ENCODE data around the gene ZNF81. TPM values are rescaled to one million over a fixed set of nuclear protein-coding genes. Genes with fewer than 3 reads are reported as not detected.

Gene ZNF81
- total and polyA plus RNA-seq, 2 of the 4 experiments (the other 2 are of a cell fraction), result 2.1 to 4.5 TPM

DNA sequence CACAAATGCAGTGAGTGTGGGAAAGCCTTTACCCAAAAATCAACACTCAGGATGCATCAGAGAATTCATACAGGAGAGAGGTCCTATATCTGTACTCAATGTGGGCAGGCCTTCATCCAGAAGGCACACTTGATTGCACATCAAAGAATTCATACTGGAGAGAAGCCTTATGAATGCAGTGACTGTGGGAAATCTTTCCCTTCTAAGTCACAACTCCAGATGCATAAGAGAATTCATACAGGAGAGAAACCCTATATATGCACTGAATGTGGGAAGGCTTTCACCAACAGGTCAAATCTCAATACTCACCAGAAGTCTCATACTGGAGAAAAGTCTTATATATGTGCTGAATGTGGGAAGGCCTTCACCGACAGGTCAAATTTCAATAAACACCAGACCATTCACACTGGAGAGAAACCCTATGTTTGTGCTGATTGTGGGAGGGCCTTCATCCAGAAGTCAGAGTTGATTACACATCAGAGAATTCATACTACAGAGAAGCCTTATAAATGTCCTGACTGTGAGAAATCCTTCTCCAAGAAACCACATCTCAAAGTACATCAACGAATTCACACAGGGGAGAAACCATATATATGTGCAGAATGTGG lies 79.3 kb downstream of the ZNF81 start:
- intact Hi-C loops (cut with micrococcal nuclease), result no loop called here
- WGBS, 2 experiments (ENCODE audit: extremely low coverage in 2 of 2, insufficient read length in 1 of 2), result no CpG with 5 or more reads among the region's 2 CpGs
- BruUV-seq (replicated peaks), result no TSS peak
- no peak overlapping the region for H3K4me2 ChIP-seq (ENCODE audit: low read depth, low read length)
- ATAC-seq (ENCODE audit: low read depth) (no peak), DNase-seq (no peak)
- H4K20me1 ChIP-seq (ENCODE audit: insufficient read depth, low read length), result no peaks in the 10 kb centered on the region
- POLR2A ChIA-PET (ENCODE audit: unreplicated experiment), result no interaction called here
- no peak overlapping the region for H3K18ac ChIP-seq (ENCODE audit: low read depth, low read length)
- no peak overlapping the region for H3K4me3 ChIP-seq (ENCODE audit: insufficient read depth, low read depth, low read length)
- no peaks in the 10 kb centered on the region for H3K9me1 ChIP-seq (ENCODE audit: insufficient read depth, low read length)
- no peak overlapping the region for H2BK20ac ChIP-seq (ENCODE audit: low read depth, low read length)
- H3K79me1 ChIP-seq (ENCODE audit: low read depth in 1 of 2, low read length in 2 of 2), result no peaks in the 10 kb centered on the region
- TF ChIP-seq, protein P1, sequence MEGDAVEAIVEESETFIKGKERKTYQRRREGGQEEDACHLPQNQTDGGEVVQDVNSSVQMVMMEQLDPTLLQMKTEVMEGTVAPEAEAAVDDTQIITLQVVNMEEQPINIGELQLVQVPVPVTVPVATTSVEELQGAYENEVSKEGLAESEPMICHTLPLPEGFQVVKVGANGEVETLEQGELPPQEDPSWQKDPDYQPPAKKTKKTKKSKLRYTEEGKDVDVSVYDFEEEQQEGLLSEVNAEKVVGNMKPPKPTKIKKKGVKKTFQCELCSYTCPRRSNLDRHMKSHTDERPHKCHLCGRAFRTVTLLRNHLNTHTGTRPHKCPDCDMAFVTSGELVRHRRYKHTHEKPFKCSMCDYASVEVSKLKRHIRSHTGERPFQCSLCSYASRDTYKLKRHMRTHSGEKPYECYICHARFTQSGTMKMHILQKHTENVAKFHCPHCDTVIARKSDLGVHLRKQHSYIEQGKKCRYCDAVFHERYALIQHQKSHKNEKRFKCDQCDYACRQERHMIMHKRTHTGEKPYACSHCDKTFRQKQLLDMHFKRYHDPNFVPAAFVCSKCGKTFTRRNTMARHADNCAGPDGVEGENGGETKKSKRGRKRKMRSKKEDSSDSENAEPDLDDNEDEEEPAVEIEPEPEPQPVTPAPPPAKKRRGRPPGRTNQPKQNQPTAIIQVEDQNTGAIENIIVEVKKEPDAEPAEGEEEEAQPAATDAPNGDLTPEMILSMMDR (conservative IDR thresholded peaks at IDR 0.05; ENCODE audit: low read depth, low read length), result no peak
- TF ChIP-seq RCOR1 (IDR thresholded peaks at IDR 0.05; ENCODE audit: insufficient replicate concordance, low read length) (no peak), RAD21 (IDR thresholded peaks at IDR 0.05; ENCODE audit: low read length) (no peak), SMC3 (IDR thresholded peaks at IDR 0.05; ENCODE audit: low read depth, low read length) (no peak), BHLHE40 (IDR thresholded peaks at IDR 0.05; ENCODE audit: low read depth, low read length) (no peak), CHD1 (IDR thresholded peaks at IDR 0.05; ENCODE audit: low read depth, low read length) (no peak), MAFK (IDR thresholded peaks at IDR 0.05; ENCODE audit: low read depth, low read length) (no peak), RFX5 (IDR thresholded peaks at IDR 0.05; ENCODE audit: low read depth, low read length) (no peak), CEBPB (IDR thresholded peaks at IDR 0.05; ENCODE audit: low read depth, low read length) (no peak), FOS (IDR thresholded peaks at IDR 0.05; ENCODE audit: low read depth, low read length) (no peak)
- TF ChIP-seq, protein P2, sequence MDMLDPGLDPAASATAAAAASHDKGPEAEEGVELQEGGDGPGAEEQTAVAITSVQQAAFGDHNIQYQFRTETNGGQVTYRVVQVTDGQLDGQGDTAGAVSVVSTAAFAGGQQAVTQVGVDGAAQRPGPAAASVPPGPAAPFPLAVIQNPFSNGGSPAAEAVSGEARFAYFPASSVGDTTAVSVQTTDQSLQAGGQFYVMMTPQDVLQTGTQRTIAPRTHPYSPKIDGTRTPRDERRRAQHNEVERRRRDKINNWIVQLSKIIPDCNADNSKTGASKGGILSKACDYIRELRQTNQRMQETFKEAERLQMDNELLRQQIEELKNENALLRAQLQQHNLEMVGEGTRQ (IDR thresholded peaks at IDR 0.05; ENCODE audit: low read depth, low read length), result no peak
- H4K8ac ChIP-seq (ENCODE audit: low read depth in 2 of 2, low read length in 2 of 2), result no peak overlapping the region
- no peak overlapping the region for H3K9ac ChIP-seq (ENCODE audit: low read depth, low read length)
- no peak overlapping the region for H3K27ac ChIP-seq (ENCODE audit: insufficient read depth, low read length)
- no peaks in the 10 kb centered on the region for H3K4me1 ChIP-seq (ENCODE audit: control insufficient read depth, insufficient read depth, low read length)
- H3K23ac ChIP-seq (ENCODE audit: low read depth, low read length), result no peak overlapping the region
- H4K5ac ChIP-seq (ENCODE audit: low read depth, low read length), result no peak overlapping the region
- no peak overlapping the region for H3K4ac ChIP-seq (ENCODE audit: low read depth, low read length)
- H3K56ac ChIP-seq (ENCODE audit: extremely low read depth, insufficient read depth, low read length), result no peak overlapping the region
- dilution Hi-C loops (cut with HindIII; ENCODE audit: low sequenced_read_pairs, unreplicated experiment), result no loop called here
- no peak overlapping the region for H2BK5ac ChIP-seq (ENCODE audit: low read depth, low read length, poor library complexity, severe bottlenecking)
- in situ Hi-C loops (cut with MboI; ENCODE audit: low sequenced_read_pairs), result no loop called here
- no peak overlapping the region for H3K14ac ChIP-seq (replicated peaks; ENCODE audit: low read depth, low read length)
- H4K91ac ChIP-seq (ENCODE audit: insufficient read depth, low read depth, low read length), result no peak overlapping the region
- no peak overlapping the region for H2AFZ ChIP-seq (replicated peaks; ENCODE audit: low read length, poor library complexity)
- H2BK15ac ChIP-seq (ENCODE audit: low read depth, low read length), result no peak overlapping the region
- peaks cover 26% of the 10 kb centered on the region for H3K9me3 ChIP-seq (ENCODE audit: control insufficient read depth, insufficient read depth, low read length)
- no peaks in the 10 kb centered on the region for H3K36me3 ChIP-seq (ENCODE audit: control insufficient read depth, insufficient read depth, low read length)
- no peak overlapping the region for H2AK5ac ChIP-seq (ENCODE audit: low read depth, low read length)
- no peak overlapping the region for H2BK120ac ChIP-seq (ENCODE audit: low read depth, low read length)
- no peak overlapping the region for H2AK9ac ChIP-seq (replicated peaks; ENCODE audit: low read depth, low read length, poor library complexity)
- no peaks in the 10 kb centered on the region for H3K27me3 ChIP-seq (ENCODE audit: control insufficient read depth, insufficient read depth, low read length)
- CTCF ChIA-PET, result no interaction called here
